ENCODE measurements around the gene FAM241A.
"Not testable (repeated sequence)": the region's sequence is repeated elsewhere in the genome, so short reads cannot be mapped to it uniquely, and the experiment has no call there.

Gene FAM241A

GRCh38 chr4:112176596-112176995 lies 31.3 kb downstream of the FAM241A start:
- DNase-seq, result no peak

DNA sequence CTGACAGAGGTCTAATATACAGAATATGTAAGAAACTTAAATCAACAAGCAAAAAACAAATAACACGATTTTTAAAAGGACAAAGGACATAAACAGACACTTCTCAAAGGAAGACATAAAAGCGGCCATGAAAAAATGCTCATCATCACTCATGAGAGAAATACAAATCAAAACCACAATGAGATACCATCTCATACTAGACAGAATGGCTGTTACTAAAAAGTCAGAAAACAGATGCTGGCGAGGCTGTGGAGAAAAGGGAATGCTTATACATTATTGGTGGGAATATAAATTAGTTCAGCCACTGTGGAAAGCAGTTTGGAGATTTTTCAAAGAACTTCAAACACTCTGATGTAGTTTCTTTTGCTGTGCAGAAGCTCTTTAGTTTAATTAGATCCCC lies 33.5 kb downstream of the FAM241A start:
- not testable (repeated sequence) for DNase-seq

GRCh38 chr4:112181358-112182000 lies 36.2 kb downstream of the FAM241A start:
- no peak for DNase-seq

DNA sequence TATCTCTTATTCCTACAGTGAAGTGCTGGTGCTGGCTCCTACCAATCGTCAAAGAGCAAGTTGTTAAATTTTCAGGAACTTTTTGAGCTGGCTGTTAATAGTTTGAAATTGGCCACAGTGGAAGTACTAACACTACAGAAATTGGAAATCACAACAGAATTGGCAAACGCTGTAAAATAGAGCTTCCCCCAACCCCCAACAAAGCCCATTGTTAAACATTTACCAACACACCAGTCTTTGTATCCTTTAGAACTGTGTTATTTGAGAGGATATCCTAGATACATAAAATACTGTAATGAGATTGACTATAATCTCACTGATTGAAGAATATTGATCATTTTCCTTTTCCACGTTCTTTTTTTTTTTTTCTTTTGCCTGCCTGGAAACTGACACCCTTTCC lies 37.4 kb downstream of the FAM241A start:
- no peak for DNase-seq

- DNase-seq, result no peak
Measured at GRCh38 chr4:112183252-112183651, 38.0 kb downstream of the FAM241A start.

GRCh38 chr4:112184438-112184837 lies 39.2 kb downstream of the FAM241A start:
- DNase-seq, result no peak

DNA sequence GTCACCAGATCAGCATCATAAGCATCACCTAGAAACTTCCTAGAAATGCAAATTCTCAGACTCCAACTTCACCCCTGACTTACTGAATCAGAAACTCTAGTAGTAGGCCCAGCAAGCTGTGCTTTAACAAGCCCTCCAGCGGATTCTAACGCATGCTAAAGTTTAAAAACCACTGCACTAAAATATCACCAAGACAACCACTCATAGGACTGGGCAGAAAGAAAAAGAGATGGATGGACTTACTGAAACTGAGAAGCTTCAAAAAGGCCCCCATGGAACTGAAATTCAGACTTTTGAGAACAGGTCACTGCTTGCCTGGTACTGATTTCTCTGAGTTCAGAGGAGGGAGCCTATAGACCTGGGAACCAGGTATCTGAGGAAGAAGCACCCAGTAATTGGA lies 40.1 kb downstream of the FAM241A start:
- no peak for DNase-seq

DNA sequence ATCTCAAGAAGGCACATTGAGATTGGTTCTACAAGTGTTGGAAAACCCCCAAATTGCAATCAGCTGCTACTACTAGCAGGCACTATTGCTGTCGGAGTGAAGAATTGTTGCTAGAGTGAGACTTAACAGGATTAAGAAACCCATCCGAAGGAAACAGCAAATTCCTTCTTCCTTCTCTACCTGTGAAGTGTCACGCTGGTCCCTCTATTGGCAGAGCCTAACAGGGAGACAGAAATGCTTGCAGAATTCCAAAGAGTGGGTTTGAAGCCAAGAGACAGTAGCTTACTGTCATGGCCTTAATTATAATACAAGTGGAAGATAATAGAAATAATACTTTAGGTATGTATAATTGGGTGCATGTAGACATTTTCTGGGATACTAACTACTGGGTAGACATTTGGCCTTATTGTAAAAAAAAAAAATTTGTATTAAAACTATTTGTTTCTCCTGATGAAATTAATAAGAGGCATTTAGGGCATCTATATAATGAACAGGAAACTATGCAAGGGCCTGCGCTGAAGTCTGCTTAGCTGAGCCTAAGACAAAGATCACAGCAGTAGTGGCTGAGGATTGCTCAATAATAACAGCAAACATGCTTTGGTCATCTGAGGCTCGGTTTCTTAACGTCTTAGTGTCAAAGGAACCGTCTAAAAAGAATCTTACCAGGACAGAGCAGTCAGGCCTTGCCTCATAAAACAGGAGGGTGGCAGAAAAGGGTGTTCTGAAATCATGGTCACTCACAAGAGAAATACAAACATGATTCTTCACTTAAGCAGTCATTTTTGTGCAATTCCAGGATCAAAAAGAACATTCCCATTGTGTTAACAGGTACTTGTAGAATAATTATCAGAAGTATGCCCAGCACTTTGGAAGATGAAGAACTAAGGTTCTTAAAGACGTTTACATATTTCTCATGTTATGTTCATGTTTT lies 40.8 kb downstream of the FAM241A start:
- DNase-seq, result no peak

- DNase-seq, result no peak
Measured at GRCh38 chr4:112189754-112190153, 44.5 kb downstream of the FAM241A start.

GRCh38 chr4:112190684-112191083 lies 45.4 kb downstream of the FAM241A start:
- no peak for DNase-seq

- no peak for DNase-seq
Measured at GRCh38 chr4:112196461-112196860, 51.2 kb downstream of the FAM241A start.

DNA sequence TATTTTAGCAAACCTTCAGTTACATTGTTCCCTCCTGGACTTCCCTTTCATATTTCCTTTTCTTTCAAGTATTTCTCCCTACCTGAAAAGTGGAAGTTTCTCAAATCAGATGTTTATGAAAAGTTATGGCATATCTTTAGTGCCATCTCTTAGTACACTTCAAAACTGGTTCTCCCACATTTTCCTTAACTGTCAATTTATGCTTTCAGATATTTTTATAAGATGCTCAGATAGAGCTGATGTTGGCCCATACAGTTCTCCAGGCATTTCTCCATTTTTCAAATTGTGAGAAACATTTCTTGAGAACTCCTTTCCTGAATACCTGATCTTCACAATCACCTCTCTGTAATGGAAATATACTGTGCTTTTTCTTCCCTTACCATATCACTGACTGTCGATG lies 53.8 kb downstream of the FAM241A start:
- no peak for DNase-seq

DNA sequence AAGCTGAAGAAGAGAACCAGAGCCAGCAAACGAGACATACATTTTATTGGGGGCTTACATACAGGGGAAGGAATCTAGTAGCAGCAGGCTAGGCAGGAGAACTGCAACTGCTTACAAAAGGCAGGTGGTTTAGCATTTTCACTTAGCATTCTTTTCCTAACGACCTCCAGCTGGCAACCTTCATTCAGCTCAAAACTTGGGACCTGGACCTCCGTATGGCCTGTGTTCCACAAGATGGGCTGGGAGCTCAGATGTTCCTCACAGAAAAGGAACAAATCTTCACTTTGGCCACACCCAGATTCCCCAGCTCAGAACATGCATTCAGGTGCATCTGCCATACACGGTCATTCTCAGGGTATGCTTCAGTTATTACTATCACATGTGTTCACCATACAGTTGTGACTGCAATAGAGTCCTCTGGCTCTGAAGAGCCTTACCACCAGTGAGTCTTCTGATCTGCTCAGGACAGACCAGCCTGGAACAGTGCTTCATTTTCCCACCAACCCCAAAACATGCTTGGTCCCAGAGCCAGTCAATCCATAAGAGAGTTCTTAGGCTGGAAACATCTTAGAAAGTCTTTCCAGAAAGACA lies 56.8 kb downstream of the FAM241A start:
- DNase-seq, result no peak

DNA sequence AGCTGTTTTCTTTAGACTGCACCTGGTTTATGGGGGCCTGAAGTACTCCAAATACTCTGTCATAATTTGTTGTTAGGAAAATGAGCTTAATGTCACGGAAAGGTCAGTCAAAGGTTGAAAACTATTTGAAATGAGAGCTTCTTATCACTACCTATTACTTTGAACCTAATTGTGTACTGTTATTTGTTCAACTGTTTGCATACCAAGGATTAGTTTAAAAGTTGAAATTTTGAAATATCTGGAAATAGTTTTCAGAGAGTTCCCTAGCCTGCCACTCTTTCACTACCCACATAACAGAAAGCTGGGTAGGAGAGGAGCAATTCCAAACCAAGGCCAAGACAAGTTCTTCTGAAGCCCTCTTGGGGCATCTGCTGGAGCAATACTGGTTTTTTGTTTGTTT lies 58.3 kb downstream of the FAM241A start:
- DNase-seq, result no peak

DNA sequence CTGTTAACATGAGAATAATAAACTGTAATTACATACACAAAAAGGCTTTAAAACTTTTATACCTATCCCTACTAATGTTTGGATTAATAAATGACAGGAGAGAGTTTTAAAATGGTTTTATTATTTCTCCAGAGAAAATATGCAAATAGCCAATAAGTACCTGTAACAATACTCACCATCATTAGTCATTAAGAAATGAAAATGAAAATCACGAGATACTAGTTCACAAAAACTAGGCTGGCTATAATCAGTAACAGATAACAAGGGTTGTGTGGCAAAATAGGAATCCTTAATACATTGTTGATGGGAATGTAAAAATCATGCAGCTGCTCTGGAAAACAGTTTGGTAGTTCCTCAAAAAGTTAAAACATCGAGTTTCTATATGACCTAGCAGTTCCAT lies 61.2 kb downstream of the FAM241A start:
- no peak for DNase-seq

GRCh38 chr4:112208137-112209095 lies 63.2 kb downstream of the FAM241A start:
- not testable (repeated sequence) for DNase-seq

GRCh38 chr4:112210777-112211176 lies 65.5 kb downstream of the FAM241A start:
- DNase-seq, result no peak

DNA sequence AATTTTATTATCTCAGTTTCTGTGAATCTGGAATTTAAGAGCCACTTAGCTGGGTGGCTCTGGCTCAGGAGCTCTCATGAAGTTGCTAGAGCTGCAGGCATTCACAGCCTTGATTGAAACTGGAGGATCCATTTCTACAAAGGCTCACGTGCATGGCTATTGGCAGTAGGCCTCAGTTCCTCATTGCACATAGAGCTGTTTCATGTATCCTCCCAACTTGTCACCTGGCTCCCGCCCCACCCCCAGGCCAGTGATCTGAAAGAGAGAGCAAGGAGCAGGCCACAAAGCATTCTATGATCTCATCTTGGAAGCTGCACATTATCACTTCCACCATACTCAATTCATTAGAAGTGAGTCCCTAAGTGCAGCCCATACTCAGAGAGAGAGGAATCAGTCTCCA lies 67.8 kb downstream of the FAM241A start:
- DNase-seq, result no peak

GRCh38 chr4:112213856-112214255 lies 68.6 kb downstream of the FAM241A start:
- no peak for DNase-seq

GRCh38 chr4:112214390-112215264 lies 69.4 kb downstream of the FAM241A start:
- no peak for DNase-seq

GRCh38 chr4:112219826-112220366 lies 74.6 kb downstream of the FAM241A start:
- no peak for DNase-seq

Measured in kidney glomerular epithelial cell (primary cell).